ENCODE results near the gene PIGC.
A peak's percentile ranks its signal among the peaks of the same experiment; 100 is the strongest.

Gene PIGC

GRCh38 chr1:172431721-172432192, 12.1 kb downstream of the PIGC start:
- TF ChIP-seq CTCF (IDR thresholded peaks at IDR 0.05): no peak
- H3K4me3 ChIP-seq: no peak overlapping the region

GRCh38 chr1:172431204-172431603, 12.7 kb downstream of the PIGC start:
- no peak for TF ChIP-seq CTCF (IDR thresholded peaks at IDR 0.05)
- DNase-seq (ENCODE audit: low spot score): no peak
- Histone ChIP-seq H3K27ac (no peak overlapping the region), H3K4me3 (no peak overlapping the region)

More at GRCh38 chr1:172431721-172432192, 12.1 kb downstream of the PIGC start:
- no peak overlapping the region for H3K27ac ChIP-seq
- no peak for DNase-seq (ENCODE audit: low spot score)

GRCh38 chr1:172430128-172430454, 13.8 kb downstream of the PIGC start:
- DNase-seq (ENCODE audit: low spot score): no peak
- no peak overlapping the region for H3K27ac ChIP-seq
- TF ChIP-seq CTCF (IDR thresholded peaks at IDR 0.05): no peak
- no peak overlapping the region for H3K4me3 ChIP-seq

- peak; percentile 52 for TF ChIP-seq CTCF (IDR thresholded peaks at IDR 0.05)
- no peak overlapping the region for H3K27ac ChIP-seq
- DNase-seq (ENCODE audit: low spot score): no peak
- H3K4me3 ChIP-seq: no peak overlapping the region
Observed at GRCh38 chr1:172429331-172430127, 14.3 kb downstream of the PIGC start.

- no peak overlapping the region for H3K4me3 ChIP-seq
- no peak for DNase-seq (ENCODE audit: low spot score)
- TF ChIP-seq CTCF (IDR thresholded peaks at IDR 0.05): no peak
- H3K27ac ChIP-seq: no peak overlapping the region
Observed at GRCh38 chr1:172427191-172427590, 16.7 kb downstream of the PIGC start.

- no peak for TF ChIP-seq CTCF (IDR thresholded peaks at IDR 0.05)
- H3K27ac ChIP-seq: no peak overlapping the region
- no peak for DNase-seq (ENCODE audit: low spot score)
- H3K4me3 ChIP-seq: no peak overlapping the region
Observed at GRCh38 chr1:172425339-172425738, 18.5 kb downstream of the PIGC start.

- TF ChIP-seq CTCF (IDR thresholded peaks at IDR 0.05): no peak
- no peak overlapping the region for H3K27ac ChIP-seq
- no peak for DNase-seq (ENCODE audit: low spot score)
- H3K4me3 ChIP-seq: no peak overlapping the region
Observed at GRCh38 chr1:172423336-172423735, 20.5 kb downstream of the PIGC start.

All from coronary artery (tissue), 2 donors.